ENCODE measurements around the gene ZSCAN26.

DNA sequence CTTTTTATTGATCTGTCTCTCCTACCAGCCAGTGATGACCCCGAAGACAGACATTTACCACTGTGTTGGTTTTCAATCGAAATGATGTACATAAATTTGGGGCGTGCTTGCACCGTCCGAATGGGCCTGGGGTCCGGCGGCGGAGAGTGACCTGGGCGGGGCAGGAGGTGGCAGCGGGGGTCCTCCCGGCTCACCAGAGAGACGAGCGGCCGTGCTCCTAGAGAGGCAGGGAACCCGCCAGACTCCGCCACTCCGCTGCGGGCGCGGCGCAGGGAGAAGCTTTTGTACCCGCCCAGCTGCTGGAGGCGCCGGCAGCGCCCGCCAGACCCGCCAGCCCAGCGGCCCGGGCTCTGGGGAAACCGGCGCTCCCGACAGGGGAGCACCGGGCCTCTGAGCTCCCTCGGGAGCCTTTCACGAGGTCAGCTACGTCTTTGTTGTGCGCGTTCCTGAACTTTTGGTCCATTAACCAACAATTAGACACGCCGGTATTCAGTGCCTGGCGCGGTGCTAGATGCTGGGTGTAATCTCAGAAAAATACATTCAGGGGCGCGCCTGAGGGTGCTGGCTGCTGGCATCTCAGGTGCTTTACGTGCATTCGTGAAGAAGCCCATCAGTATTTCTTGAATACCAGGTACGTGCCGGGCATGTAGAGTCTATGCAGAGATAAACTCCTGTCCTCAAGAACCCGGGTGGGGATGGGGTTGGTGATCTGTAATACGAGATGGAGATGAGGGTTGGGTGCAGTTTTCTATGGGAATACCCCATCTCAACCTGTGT is 14.5 kb downstream of the ZSCAN26 start, which contains the start of gene PGBD1:
- TF ChIP-seq RAD21 (IDR thresholded peaks at IDR 0.05; ENCODE audit: low read depth) (no peak; the same call in 1 of the 2 replicates), MAX (IDR thresholded peaks at IDR 0.05) (peak; percentile 24; the same call in 1 of the 2 replicates), CEBPB (IDR thresholded peaks at IDR 0.05) (no peak), ZBTB7A (IDR thresholded peaks at IDR 0.05; ENCODE audit: low read depth) (no peak; the same call in 1 of the 2 replicates), TCF12 (IDR thresholded peaks at IDR 0.05; ENCODE audit: low read depth) (peak; percentile 43; the same call in 1 of the 2 replicates), TAF1 (IDR thresholded peaks at IDR 0.05; ENCODE audit: low read depth) (peak; percentile 84)
- TF ChIP-seq, protein P1, sequence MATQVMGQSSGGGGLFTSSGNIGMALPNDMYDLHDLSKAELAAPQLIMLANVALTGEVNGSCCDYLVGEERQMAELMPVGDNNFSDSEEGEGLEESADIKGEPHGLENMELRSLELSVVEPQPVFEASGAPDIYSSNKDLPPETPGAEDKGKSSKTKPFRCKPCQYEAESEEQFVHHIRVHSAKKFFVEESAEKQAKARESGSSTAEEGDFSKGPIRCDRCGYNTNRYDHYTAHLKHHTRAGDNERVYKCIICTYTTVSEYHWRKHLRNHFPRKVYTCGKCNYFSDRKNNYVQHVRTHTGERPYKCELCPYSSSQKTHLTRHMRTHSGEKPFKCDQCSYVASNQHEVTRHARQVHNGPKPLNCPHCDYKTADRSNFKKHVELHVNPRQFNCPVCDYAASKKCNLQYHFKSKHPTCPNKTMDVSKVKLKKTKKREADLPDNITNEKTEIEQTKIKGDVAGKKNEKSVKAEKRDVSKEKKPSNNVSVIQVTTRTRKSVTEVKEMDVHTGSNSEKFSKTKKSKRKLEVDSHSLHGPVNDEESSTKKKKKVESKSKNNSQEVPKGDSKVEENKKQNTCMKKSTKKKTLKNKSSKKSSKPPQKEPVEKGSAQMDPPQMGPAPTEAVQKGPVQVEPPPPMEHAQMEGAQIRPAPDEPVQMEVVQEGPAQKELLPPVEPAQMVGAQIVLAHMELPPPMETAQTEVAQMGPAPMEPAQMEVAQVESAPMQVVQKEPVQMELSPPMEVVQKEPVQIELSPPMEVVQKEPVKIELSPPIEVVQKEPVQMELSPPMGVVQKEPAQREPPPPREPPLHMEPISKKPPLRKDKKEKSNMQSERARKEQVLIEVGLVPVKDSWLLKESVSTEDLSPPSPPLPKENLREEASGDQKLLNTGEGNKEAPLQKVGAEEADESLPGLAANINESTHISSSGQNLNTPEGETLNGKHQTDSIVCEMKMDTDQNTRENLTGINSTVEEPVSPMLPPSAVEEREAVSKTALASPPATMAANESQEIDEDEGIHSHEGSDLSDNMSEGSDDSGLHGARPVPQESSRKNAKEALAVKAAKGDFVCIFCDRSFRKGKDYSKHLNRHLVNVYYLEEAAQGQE (IDR thresholded peaks at IDR 0.05; ENCODE audit: low read depth) = no peak

Measured in Ishikawa (cell line).